ENCODE data around the gene NDST1. TPM values are rescaled to one million over a fixed set of nuclear protein-coding genes. Genes with fewer than 3 reads are reported as not detected.

NDST1 gene
- polyA plus RNA-seq, 1 donor (not counting 4 experiments of a cell fraction or from before 2014, with no cell fraction given) = 24.9 TPM

- no peak for FAIRE-seq
- no peak overlapping the region for H3K4me2 ChIP-seq (ENCODE audit: control insufficient read depth, extremely low read depth, insufficient read depth, low read depth, low read length)
- H3K27ac ChIP-seq (ENCODE audit: control insufficient read depth, insufficient read depth, low read length) = no peak overlapping the region
These were observed 51.8 kb downstream of the NDST1 start for GRCh38 chr5:150559701-150560100.

GRCh38 chr5:150560401-150561191 lies 52.7 kb downstream of the NDST1 start:
- Histone ChIP-seq H3K79me2 (ENCODE audit: control insufficient read depth, insufficient read depth, low read length) (no peaks in the 10 kb centered on the region), H3K4me2 (ENCODE audit: control insufficient read depth, extremely low read depth, insufficient read depth, low read depth, low read length) (peak overlapping the region; percentile 43), H3K9ac (ENCODE audit: control insufficient read depth, extremely low read depth, insufficient read depth, low read length) (no peak overlapping the region), H3K27me3 (ENCODE audit: control insufficient read depth, extremely low read depth, insufficient read depth, low read length) (no peaks in the 10 kb centered on the region), H3K4me3 (ENCODE audit: control insufficient read depth in 2 of 3, extremely low read depth in 1 of 3, insufficient read depth in 2 of 3, low read depth in 1 of 3, low read length in 3 of 3) (no peak overlapping the region), H4K20me1 (ENCODE audit: control insufficient read depth, extremely low read depth, insufficient read depth, low read length) (no peaks in the 10 kb centered on the region), H3K27ac (ENCODE audit: control insufficient read depth, insufficient read depth, low read length) (no peak overlapping the region), H3K9me3 (ENCODE audit: control insufficient read depth, low read depth, low read length) (peaks cover 3% of the 10 kb centered on the region), H2AFZ (ENCODE audit: control insufficient read depth, low read length) (no peak overlapping the region), H3K4me1 (ENCODE audit: control insufficient read depth, extremely low read depth, insufficient read depth, low read length) (peaks cover 6% of the 10 kb centered on the region), H3K36me3 (ENCODE audit: control insufficient read depth in 2 of 2, extremely low read depth in 1 of 2, insufficient read depth in 2 of 2, low read length in 2 of 2) (peaks cover 0 to 5% of the 10 kb centered on the region in 2 experiments), H3K9me1 (ENCODE audit: control insufficient read depth, extremely low read depth, insufficient read depth, low read length) (no peaks in the 10 kb centered on the region)
- FAIRE-seq (peak; percentile 65), DNase-seq (ENCODE audit: low read depth, low spot score) (peak; percentile 81)
- TF ChIP-seq CTCF (optimal IDR thresholded peaks at IDR 0.05 in 1 of 3, IDR thresholded peaks at IDR 0.05 in 1 of 3, conservative IDR thresholded peaks at IDR 0.05 in 1 of 3; ENCODE audit: extremely low read depth in 1 of 3, insufficient read depth in 2 of 3, low read length in 3 of 3) (peak; percentile 72 to 83 (median 79)), EZH2 (IDR thresholded peaks at IDR 0.05; ENCODE audit: low read length) (no peak)
- dilution Hi-C loops (cut with MboI; ENCODE audit: extremely low pct_ligation_motif_present, low sequenced_read_pairs) = no loop called here

More at GRCh38 chr5:150559701-150560100, 51.8 kb downstream of the NDST1 start:
- TF ChIP-seq EZH2 (IDR thresholded peaks at IDR 0.05; ENCODE audit: low read length) (no peak), CTCF (optimal IDR thresholded peaks at IDR 0.05 in 1 of 3, IDR thresholded peaks at IDR 0.05 in 1 of 3, conservative IDR thresholded peaks at IDR 0.05 in 1 of 3; ENCODE audit: extremely low read depth in 1 of 3, insufficient read depth in 2 of 3, low read length in 3 of 3) (no peak)
- H3K9me1 ChIP-seq (ENCODE audit: control insufficient read depth, extremely low read depth, insufficient read depth, low read length) = no peaks in the 10 kb centered on the region
- dilution Hi-C loops (cut with MboI; ENCODE audit: extremely low pct_ligation_motif_present, low sequenced_read_pairs) = no loop called here
- peaks cover 4 to 12% of the 10 kb centered on the region in 2 experiments for H3K36me3 ChIP-seq (ENCODE audit: control insufficient read depth in 2 of 2, extremely low read depth in 1 of 2, insufficient read depth in 2 of 2, low read length in 2 of 2)
- no peaks in the 10 kb centered on the region for H3K79me2 ChIP-seq (ENCODE audit: control insufficient read depth, insufficient read depth, low read length)
- H2AFZ ChIP-seq (ENCODE audit: control insufficient read depth, low read length) = no peak overlapping the region
- H3K4me1 ChIP-seq (ENCODE audit: control insufficient read depth, extremely low read depth, insufficient read depth, low read length) = peaks cover 6% of the 10 kb centered on the region
- H3K27me3 ChIP-seq (ENCODE audit: control insufficient read depth, extremely low read depth, insufficient read depth, low read length) = no peaks in the 10 kb centered on the region
- H3K4me3 ChIP-seq (ENCODE audit: control insufficient read depth in 2 of 3, extremely low read depth in 1 of 3, insufficient read depth in 2 of 3, low read depth in 1 of 3, low read length in 3 of 3) = no peak overlapping the region
- H3K9me3 ChIP-seq (ENCODE audit: control insufficient read depth, low read depth, low read length) = peaks cover 3% of the 10 kb centered on the region
- DNase-seq (ENCODE audit: low read depth, low spot score) = no peak
- H3K9ac ChIP-seq (ENCODE audit: control insufficient read depth, extremely low read depth, insufficient read depth, low read length) = no peak overlapping the region
- no peaks in the 10 kb centered on the region for H4K20me1 ChIP-seq (ENCODE audit: control insufficient read depth, extremely low read depth, insufficient read depth, low read length)
